Astrocyte of the hippocampus (primary cell): Measurements from ENCODE around the gene ABCF3.
"Not testable (repeated sequence)": the region's sequence is repeated elsewhere in the genome, so short reads cannot be mapped to it uniquely, and the experiment has no call there.

Experiments
- DNase-seq: peaks from one replicate; pipeline ENCODE4 v3.0.0; 2011; ENCODE audit warnings: low read depth, low spot score

Gene ABCF3

GRCh38 chr3:184186184-184186901, at the start of gene ABCF3:
TSS of gene ABCF3 (plus strand) at chr3:184186199. CDS start at chr3:184186208, 9 bp downstream.
- DNase-seq = peak; percentile 64

GRCh38 chr3:184140436-184140835, 45.6 kb upstream of the ABCF3 start:
- DNase-seq = no peak

- DNase-seq = no peak
Measured at GRCh38 chr3:184142199-184142598, 43.8 kb upstream of the ABCF3 start.

- DNase-seq = no peak
Measured at GRCh38 chr3:184143327-184143726, 42.7 kb upstream of the ABCF3 start.

GRCh38 chr3:184144505-184144904, 41.5 kb upstream of the ABCF3 start:
- no peak for DNase-seq

GRCh38 chr3:184145111-184145524, 40.9 kb upstream of the ABCF3 start:
- peak; percentile 85 for DNase-seq

GRCh38 chr3:184145751-184146270, 40.2 kb upstream of the ABCF3 start:
- DNase-seq = no peak

GRCh38 chr3:184148076-184148475, 37.9 kb upstream of the ABCF3 start:
- DNase-seq = no peak

GRCh38 chr3:184149123-184149522, 36.9 kb upstream of the ABCF3 start:
- no peak for DNase-seq

- DNase-seq = peak; percentile 27
Measured at GRCh38 chr3:184149770-184150169, 36.2 kb upstream of the ABCF3 start.

GRCh38 chr3:184154885-184155643, 30.9 kb upstream of the ABCF3 start, which contains the start of gene DVL3:
TSS of gene DVL3 (plus strand) at chr3:184155377. CDS start at chr3:184155636, 259 bp downstream.
- peak; percentile 90 for DNase-seq

GRCh38 chr3:184155644-184156521, 30.1 kb upstream of the ABCF3 start:
- DNase-seq = no peak

- peak; percentile 65 for DNase-seq
Measured at GRCh38 chr3:184156522-184156955, 29.5 kb upstream of the ABCF3 start.

- DNase-seq = no peak
Measured at GRCh38 chr3:184157206-184157605, 28.8 kb upstream of the ABCF3 start.

- DNase-seq = no peak
Measured at GRCh38 chr3:184158404-184158803, 27.6 kb upstream of the ABCF3 start.

GRCh38 chr3:184160456-184160855, 25.5 kb upstream of the ABCF3 start:
- DNase-seq = peak; percentile 68

- DNase-seq = not testable (repeated sequence)
Measured at GRCh38 chr3:184162571-184163070, 23.4 kb upstream of the ABCF3 start.

- no peak for DNase-seq
Measured at GRCh38 chr3:184164648-184165330, 21.2 kb upstream of the ABCF3 start.

GRCh38 chr3:184165543-184165942, 20.5 kb upstream of the ABCF3 start:
- no peak for DNase-seq

GRCh38 chr3:184166671-184167070, 19.3 kb upstream of the ABCF3 start:
- no peak for DNase-seq

- DNase-seq = no peak
Measured at GRCh38 chr3:184167786-184168185, 18.2 kb upstream of the ABCF3 start.
